A673 (cell line): ENCODE results near the gene NAA15.

Experiments
- EZH2 ChIP-seq: fragments of 200-600 bp; sonication (generic); IDR thresholded peaks from 2 replicates; pipeline ENCODE4 v1.6.1; 2017; ENCODE audit warnings: borderline replicate concordance, low read depth, mild to moderate bottlenecking, mixed read lengths, antibody characterized with exemption, low read length; ENCODE audit not compliant: poor library complexity, severe bottlenecking
- TF ChIP-seq, protein P1 (sequence below): fragments of 300-800, 200-600 bp; sonication (generic); conservative IDR thresholded peaks from 2 replicates; pipeline ENCODE4 v1.5.1; 2017; ENCODE audit warnings: low read depth, mild to moderate bottlenecking, antibody characterized with exemption, low read length, moderate library complexity, mixed read lengths

DNA sequence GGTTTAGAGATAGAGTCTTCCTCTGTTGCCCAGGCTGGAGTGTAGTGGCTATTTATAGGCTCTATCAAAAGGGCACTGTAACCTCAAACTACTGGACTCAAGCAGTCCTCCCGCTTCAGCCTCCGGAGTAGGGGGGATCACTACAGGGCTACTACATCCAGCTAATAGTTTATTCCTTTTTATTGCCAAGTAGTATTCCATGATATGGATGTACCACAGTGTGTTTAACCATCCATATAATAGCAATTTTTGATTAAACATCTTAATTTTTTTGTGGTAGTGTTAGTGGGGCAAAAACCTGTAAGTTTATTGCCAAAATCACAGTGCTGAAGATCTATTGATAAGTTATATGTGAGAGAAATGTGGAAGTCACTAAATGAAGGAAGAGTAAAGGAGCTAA is 3.6 kb downstream of the NAA15 start:
- TF ChIP-seq, protein P1, sequence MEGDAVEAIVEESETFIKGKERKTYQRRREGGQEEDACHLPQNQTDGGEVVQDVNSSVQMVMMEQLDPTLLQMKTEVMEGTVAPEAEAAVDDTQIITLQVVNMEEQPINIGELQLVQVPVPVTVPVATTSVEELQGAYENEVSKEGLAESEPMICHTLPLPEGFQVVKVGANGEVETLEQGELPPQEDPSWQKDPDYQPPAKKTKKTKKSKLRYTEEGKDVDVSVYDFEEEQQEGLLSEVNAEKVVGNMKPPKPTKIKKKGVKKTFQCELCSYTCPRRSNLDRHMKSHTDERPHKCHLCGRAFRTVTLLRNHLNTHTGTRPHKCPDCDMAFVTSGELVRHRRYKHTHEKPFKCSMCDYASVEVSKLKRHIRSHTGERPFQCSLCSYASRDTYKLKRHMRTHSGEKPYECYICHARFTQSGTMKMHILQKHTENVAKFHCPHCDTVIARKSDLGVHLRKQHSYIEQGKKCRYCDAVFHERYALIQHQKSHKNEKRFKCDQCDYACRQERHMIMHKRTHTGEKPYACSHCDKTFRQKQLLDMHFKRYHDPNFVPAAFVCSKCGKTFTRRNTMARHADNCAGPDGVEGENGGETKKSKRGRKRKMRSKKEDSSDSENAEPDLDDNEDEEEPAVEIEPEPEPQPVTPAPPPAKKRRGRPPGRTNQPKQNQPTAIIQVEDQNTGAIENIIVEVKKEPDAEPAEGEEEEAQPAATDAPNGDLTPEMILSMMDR, result no peak
- TF ChIP-seq EZH2, result no peak
